Muscle of arm (tissue), 12 donors: Measurements from ENCODE around the gene ZC3H18. TPM values are rescaled to one million over a fixed set of nuclear protein-coding genes. Genes with fewer than 3 reads are reported as not detected.
A peak's percentile ranks its signal among the peaks of the same experiment; 100 is the strongest.

Experiments
- DNase-seq: peaks from one replicate; pipeline ENCODE4 v3.0.0-alpha.2; 2013
- polyA plus RNA-seq, 12 donors: library from polyadenylated mRNA; unstranded; fragments of 120-200 nt; gene quantifications; one replicate each; pipeline ENCODE4 v1.2.1, GENCODE V29; 2013; ENCODE audit not compliant: insufficient read length in 12 of 12

ZC3H18 gene
- polyA plus RNA-seq, 12 donors, result 21.4 to 54.4 (median 25.0) TPM; not detected in 1

GRCh38 chr16:88578446-88579313 lies 8.5 kb downstream of the ZC3H18 start:
- no peak for DNase-seq

GRCh38 chr16:88580371-88580770 lies 10.2 kb downstream of the ZC3H18 start:
- DNase-seq, result no peak

- DNase-seq, result no peak
Observed at GRCh38 chr16:88581033-88581432, 10.8 kb downstream of the ZC3H18 start.

GRCh38 chr16:88582912-88583575 lies 12.8 kb downstream of the ZC3H18 start:
- DNase-seq, result no peak

- no peak for DNase-seq
Observed at GRCh38 chr16:88584676-88585075, 14.5 kb downstream of the ZC3H18 start.

GRCh38 chr16:88585269-88585668 lies 15.1 kb downstream of the ZC3H18 start:
- no peak for DNase-seq

GRCh38 chr16:88585927-88586581 lies 15.9 kb downstream of the ZC3H18 start:
- DNase-seq, result no peak

DNA sequence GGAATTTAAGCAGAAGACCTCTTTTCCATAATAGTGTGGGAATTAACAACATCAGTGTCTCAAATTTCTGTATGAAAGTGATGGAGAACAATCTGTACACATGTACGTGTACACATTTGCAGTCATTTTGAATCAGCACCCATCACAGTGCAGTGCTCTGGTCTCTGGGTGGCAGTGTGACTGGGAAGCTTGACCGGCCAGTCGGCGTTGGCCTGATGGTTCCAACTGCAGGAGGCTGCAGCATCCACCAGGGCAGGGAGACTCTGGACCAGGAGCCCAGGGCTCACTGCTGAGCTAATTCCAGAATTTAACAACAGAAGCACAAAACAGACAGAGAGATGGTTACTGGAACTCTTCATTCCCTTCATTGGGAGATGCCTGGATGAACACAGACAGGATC lies 17.9 kb downstream of the ZC3H18 start:
- no peak for DNase-seq

GRCh38 chr16:88588754-88589153 lies 18.6 kb downstream of the ZC3H18 start:
- DNase-seq, result no peak

DNA sequence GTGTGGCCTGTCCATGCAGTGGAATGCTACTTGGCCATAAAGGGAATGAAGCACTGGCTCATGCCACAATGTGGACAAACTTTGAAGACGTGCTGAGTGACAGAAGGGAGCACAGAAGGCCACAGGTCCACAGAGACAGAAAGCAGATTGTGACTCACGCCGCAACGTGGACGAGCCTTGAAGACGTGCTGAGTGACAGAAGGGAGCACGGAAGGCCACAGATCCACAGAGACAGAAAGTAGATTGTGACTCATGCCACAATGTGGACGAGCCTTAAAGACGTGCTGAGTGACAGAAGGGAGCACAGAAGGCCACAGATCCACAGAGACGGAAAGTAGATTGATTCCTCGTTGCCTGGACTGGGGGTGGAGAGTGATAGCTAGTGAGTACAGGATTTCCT lies 19.2 kb downstream of the ZC3H18 start:
- DNase-seq, result no peak

- peak; percentile 19 for DNase-seq
Observed at GRCh38 chr16:88591577-88592021, 21.4 kb downstream of the ZC3H18 start.

- DNase-seq, result no peak
Observed at GRCh38 chr16:88593061-88593460, 22.9 kb downstream of the ZC3H18 start.

GRCh38 chr16:88593489-88593888 lies 23.3 kb downstream of the ZC3H18 start:
- DNase-seq, result no peak

DNA sequence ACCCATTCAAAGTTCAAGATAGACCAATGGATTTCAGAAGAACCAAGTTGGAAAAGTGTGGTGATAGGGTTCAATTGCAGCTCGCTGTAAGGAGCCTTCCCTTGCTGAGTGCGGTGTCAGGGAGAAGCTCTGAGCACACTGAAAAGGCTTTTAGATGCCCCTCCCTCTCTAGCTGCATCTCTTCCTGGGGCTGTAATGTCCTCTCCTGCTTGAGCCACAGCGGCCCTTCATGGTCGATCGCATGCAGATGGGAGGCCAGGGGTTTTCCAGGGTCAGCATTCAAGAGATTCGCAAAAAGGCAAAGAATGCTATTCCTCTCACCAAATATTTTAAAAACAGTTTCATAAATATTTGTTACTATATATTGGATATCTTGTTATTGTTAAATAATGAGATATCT lies 23.7 kb downstream of the ZC3H18 start:
- no peak for DNase-seq

DNA sequence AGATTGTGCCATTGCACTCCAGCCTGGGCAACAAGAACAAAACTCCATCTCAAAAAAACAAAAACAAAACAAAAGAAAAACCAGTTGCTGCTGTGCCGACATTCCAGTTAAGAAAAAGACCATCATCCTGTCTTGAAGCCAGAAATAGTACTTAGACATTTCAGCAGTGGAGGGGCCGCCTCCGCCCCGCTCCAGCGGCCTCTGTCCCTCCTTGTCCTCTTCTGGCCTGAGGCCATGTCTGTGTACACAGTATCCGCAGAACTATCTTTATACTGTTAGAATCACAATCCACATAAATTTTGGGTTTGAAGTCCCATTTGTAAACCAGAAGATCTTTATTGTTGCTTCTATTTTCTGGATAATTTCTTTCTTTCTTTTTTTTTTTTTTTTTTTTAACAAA lies 24.9 kb downstream of the ZC3H18 start:
- no peak for DNase-seq

DNA sequence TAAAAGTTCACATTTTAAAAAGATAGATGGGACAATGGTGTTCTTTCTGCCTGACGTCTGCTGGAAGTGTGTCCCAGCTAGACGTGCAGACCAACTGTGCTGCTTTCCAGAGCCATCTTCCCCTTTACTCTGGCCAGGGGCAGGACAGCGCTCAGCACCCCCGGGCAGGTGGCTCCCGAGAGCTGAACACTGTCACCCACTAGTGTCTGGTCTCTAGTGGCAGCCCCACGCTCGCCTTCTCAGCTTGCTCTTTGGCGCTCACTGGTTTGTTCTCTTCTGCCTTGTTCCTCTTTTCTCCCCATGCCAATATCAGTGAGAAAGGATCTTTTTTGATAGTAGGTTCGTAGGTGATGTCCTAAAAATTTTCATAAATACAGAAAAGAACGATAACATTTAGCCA lies 25.7 kb downstream of the ZC3H18 start:
- DNase-seq, result no peak

DNA sequence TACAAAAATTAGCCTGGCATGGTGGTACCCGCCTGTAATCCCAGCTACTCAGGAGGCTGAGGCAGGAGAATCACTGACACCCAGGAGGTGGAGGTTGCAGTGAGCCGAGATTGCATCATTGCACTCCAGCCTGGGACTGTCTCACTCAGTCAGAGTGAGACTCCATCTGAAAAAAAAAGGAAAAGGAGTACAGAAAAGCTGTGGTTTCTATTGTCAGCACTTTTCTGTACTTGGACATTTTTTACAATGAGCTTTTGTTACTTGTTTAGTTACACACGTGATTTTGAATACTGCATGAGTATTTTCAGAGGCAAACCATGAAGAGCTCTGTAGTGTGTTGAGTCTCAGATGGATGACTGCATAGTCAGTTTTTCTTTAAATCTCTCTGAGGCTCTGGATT lies 26.3 kb downstream of the ZC3H18 start:
- no peak for DNase-seq

DNA sequence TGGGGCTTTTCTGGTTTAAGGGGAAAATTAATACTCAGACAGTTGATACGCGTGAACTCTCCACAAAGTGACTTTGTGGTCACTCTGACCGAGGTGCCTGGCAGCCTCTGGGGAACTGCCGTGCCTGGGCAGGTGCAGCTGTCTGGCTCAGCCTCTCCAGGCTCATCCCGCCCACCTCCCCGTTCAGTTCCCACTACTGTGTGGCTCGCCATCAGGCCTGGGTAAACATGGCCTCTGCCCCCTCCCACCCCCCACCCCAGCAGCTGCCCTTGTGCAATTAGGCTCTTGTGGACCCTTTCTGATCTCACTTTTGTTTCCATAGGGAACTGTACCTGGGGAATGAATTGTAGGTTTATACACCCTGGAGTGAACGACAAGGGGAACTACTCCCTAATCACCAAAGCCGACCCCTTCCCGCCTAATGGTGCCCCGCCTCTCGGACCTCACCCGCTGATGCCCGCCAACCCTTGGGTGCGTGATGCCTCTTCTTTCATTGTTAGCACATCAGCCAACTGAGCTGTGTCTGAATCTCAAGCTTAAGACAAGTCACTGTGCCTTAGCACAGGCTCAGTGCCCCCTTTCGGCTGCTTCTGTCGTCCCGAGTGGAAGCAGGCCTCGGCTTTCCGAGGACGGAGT lies 27.8 kb downstream of the ZC3H18 start:
- no peak for DNase-seq

- peak; percentile 43 for DNase-seq
Observed at GRCh38 chr16:88599092-88599733, 29.0 kb downstream of the ZC3H18 start.

GRCh38 chr16:88599825-88600538 lies 29.8 kb downstream of the ZC3H18 start:
- DNase-seq, result no peak

GRCh38 chr16:88600539-88600896 lies 30.3 kb downstream of the ZC3H18 start:
- DNase-seq, result no peak
